ENCODE measurements around the gene MGA. TPM values are rescaled to one million over a fixed set of nuclear protein-coding genes. Genes with fewer than 3 reads are reported as not detected.

The MGA gene
- total RNA-seq, 1 donor from 2014 or later, result 29.6 TPM

- no peak for DNase-seq
- no peak overlapping the region for H3K4me3 ChIP-seq
- H3K9me3 ChIP-seq (replicated peaks), result no peaks in the 10 kb centered on the region
- intact Hi-C loops (cut with micrococcal nuclease), result no loop called here
- no peaks in the 10 kb centered on the region for H3K27me3 ChIP-seq (ENCODE audit: low read depth)
- no peak for TF ChIP-seq CTCF (IDR thresholded peaks at IDR 0.05; ENCODE audit: borderline replicate concordance)
- H3K27ac ChIP-seq (replicated peaks), result no peak overlapping the region
- no peaks in the 10 kb centered on the region for H3K36me3 ChIP-seq
- peaks cover 31% of the 10 kb centered on the region for H3K4me1 ChIP-seq
Observed at GRCh38 chr15:41629463-41629862, 30.7 kb upstream of the MGA start.

DNA sequence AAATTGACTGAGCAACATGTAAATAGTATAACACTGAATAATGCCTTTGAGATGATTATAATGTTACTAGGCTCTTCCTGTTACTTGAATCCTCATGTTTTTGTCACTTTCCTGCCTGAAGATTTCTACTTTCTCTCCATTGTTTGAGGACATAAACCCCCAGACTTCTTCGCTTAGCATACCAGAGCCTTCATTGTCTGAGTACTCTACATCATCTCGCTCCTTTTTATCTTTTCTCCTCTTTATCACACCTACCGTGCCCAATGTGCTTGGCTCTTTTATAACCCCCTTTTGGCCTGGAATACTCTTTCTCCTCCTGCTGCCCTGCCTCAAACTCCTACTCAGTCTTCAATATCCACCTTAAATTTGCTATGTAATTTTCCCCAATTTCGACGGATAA, 30.3 kb upstream of the MGA start:
- H3K4me3 ChIP-seq, result no peak overlapping the region
- DNase-seq, result no peak
- TF ChIP-seq CTCF (IDR thresholded peaks at IDR 0.05; ENCODE audit: borderline replicate concordance), result no peak
- peaks cover 35% of the 10 kb centered on the region for H3K4me1 ChIP-seq
- no peaks in the 10 kb centered on the region for H3K9me3 ChIP-seq (replicated peaks)
- no peaks in the 10 kb centered on the region for H3K27me3 ChIP-seq (ENCODE audit: low read depth)
- H3K27ac ChIP-seq (replicated peaks), result no peak overlapping the region
- intact Hi-C loops (cut with micrococcal nuclease), result no loop called here
- no peaks in the 10 kb centered on the region for H3K36me3 ChIP-seq

GRCh38 chr15:41630616-41631217, 29.5 kb upstream of the MGA start:
- intact Hi-C loops (cut with micrococcal nuclease), result no loop called here

DNA sequence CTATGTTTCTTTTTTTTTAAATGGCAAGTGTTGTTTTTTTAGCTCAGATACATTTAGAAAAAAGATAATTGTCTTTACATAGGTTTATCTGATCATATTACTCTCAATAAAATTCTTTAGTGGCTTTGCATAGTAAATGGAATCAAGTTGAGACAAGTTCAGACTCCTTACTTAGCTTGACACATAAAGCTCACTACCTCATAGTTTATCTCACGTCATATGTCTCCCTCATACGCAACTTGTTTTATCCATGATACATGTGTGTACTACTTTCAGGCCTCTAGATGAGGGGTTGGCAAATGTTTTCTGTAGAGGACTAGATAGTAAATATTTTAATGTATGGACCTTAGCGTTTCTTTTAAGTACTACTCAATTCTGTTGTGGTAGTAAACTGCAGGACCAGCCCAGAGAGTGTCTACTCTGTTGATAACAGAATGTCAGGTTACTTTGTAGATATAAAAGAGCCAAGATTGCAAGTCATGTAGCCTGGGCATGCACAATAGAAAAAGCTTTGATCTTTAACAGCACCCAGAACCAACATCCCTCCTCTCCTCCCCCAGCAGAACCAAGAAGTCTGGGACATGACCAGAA, 28.2 kb upstream of the MGA start:
- H3K4me3 ChIP-seq, result no peak overlapping the region
- TF ChIP-seq CTCF (IDR thresholded peaks at IDR 0.05; ENCODE audit: borderline replicate concordance), result no peak
- H3K9me3 ChIP-seq (replicated peaks), result no peaks in the 10 kb centered on the region
- DNase-seq, result no peak
- no peaks in the 10 kb centered on the region for H3K36me3 ChIP-seq
- H3K27me3 ChIP-seq (ENCODE audit: low read depth), result no peaks in the 10 kb centered on the region
- intact Hi-C loops (cut with micrococcal nuclease), result no loop called here
- H3K27ac ChIP-seq (replicated peaks), result peak overlapping the region; percentile 20
- peaks cover 37% of the 10 kb centered on the region for H3K4me1 ChIP-seq

More at GRCh38 chr15:41630616-41631217, 29.5 kb upstream of the MGA start:
- Histone ChIP-seq H3K27ac (replicated peaks) (no peak overlapping the region), H3K36me3 (no peaks in the 10 kb centered on the region), H3K9me3 (replicated peaks) (no peaks in the 10 kb centered on the region), H3K4me3 (no peak overlapping the region), H3K4me1 (peaks cover 37% of the 10 kb centered on the region), H3K27me3 (ENCODE audit: low read depth) (no peaks in the 10 kb centered on the region)
- TF ChIP-seq CTCF (IDR thresholded peaks at IDR 0.05; ENCODE audit: borderline replicate concordance), result no peak
- no peak for DNase-seq

GRCh38 chr15:41633609-41634008, 26.6 kb upstream of the MGA start:
- intact Hi-C loops (cut with micrococcal nuclease), result no loop called here
- Histone ChIP-seq H3K27ac (replicated peaks) (no peak overlapping the region), H3K36me3 (no peaks in the 10 kb centered on the region), H3K4me1 (peaks cover 37% of the 10 kb centered on the region), H3K4me3 (no peak overlapping the region), H3K9me3 (replicated peaks) (no peaks in the 10 kb centered on the region), H3K27me3 (ENCODE audit: low read depth) (no peaks in the 10 kb centered on the region)
- no peak for DNase-seq
- no peak for TF ChIP-seq CTCF (IDR thresholded peaks at IDR 0.05; ENCODE audit: borderline replicate concordance)
